Suprapubic skin (tissue), 4 donors: Measurements from ENCODE around the gene POU2AF2. TPM values are rescaled to one million over a fixed set of nuclear protein-coding genes. Genes with fewer than 3 reads are reported as not detected.
"Not testable (repeated sequence)": the region's sequence is repeated elsewhere in the genome, so short reads cannot be mapped to it uniquely, and the experiment has no call there.

Experiments used
- DNase-seq, 2 donors: peaks; one replicate each; pipeline ENCODE4 v3.0.0-alpha.2; 2019; ENCODE audit warnings: low spot score in 2 of 2
- H3K27ac ChIP-seq: fragments of 200-600 bp; sonication (generic); one replicate; pipeline ENCODE4 v1.5.1; 2019
- H3K27me3 ChIP-seq: fragments of 200-600 bp; sonication (generic); one replicate; pipeline ENCODE4 v1.5.1; 2019
- H3K36me3 ChIP-seq: fragments of 200-600 bp; sonication (generic); one replicate; pipeline ENCODE4 v1.5.1; 2019
- H3K4me1 ChIP-seq: fragments of 200-600 bp; sonication (generic); one replicate; pipeline ENCODE4 v1.5.1; 2019
- H3K4me3 ChIP-seq: fragments of 200-600 bp; sonication (generic); one replicate; pipeline ENCODE4 v1.5.1; 2019; ENCODE audit warnings: mild to moderate bottlenecking
- H3K9me3 ChIP-seq: fragments of 200-600 bp; sonication (generic); one replicate; pipeline ENCODE4 v1.5.1; 2019
- EP300 ChIP-seq: sonication (generic); formaldehyde crosslinking; IDR thresholded peaks from one replicate; pipeline ENCODE4 v1.6.1; 2017; ENCODE audit warnings: antibody characterized with exemption
- POLR2A ChIP-seq, 2 donors: fragments of 450-650 bp; IDR thresholded peaks; one replicate each; pipeline ENCODE4 v1.6.1; 2017; ENCODE audit warnings: antibody characterized with exemption in 2 of 2, mild to moderate bottlenecking in 2 of 2, moderate library complexity in 2 of 2
- POLR2AphosphoS5 ChIP-seq, 3 donors: sonication (generic); formaldehyde crosslinking; IDR thresholded peaks; one replicate each; pipeline ENCODE4 v1.6.1; 2017; ENCODE audit warnings: antibody characterized with exemption in 3 of 3
- WGBS: methylation state at CpG from one replicate; pipeline ENCODE4 v1.1.5; 2018; 5-methylcytosine and 5-hydroxymethylcytosine counted together
- total RNA-seq, 4 donors: library from RNA; depleted of rRNA; stranded (reverse); fragments of >200 nt; gene quantifications; one replicate each; pipeline ENCODE4 v1.1.0, GENCODE V29; 2016
- TF ChIP-seq, protein P1 (sequence below), 2 donors: fragments of 200-600 bp in 1 of 2; fragments of 450-650 bp in 1 of 2; sonication (generic) in 1 of 2; IDR thresholded peaks; one replicate each; pipeline ENCODE4 v1.5.1; 2016 to 2019; ENCODE audit warnings: antibody characterized with exemption in 2 of 2, mild to moderate bottlenecking in 1 of 2, moderate library complexity in 1 of 2

POU2AF2 gene
- total RNA-seq, 4 donors from 2014 or later: not detected

DNA sequence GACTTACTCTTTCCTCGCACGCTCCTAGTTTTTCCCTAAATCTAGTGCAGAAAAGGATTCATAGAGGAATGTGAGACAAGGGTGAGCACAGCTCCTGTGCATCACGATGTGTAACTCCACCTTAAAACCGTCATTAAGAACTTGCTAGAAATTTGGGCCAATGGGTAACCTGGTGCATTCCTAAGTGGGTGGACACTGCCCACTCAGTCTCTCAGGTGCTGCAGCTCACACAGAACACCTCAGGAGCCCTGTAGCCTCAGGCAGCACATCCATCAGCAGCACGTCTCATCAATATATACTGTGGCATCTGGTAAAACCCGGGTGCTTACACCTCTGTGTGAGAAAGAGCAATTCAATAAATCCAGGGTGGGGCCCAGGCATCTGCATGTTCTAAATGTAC lies 65.2 kb downstream of the POU2AF2 start:
- TF ChIP-seq POLR2AphosphoS5 (IDR thresholded peaks at IDR 0.05) (no peak), POLR2A (IDR thresholded peaks at IDR 0.05) (no peak), EP300 (no peak)
- Histone ChIP-seq H3K36me3 (no peaks in the 10 kb centered on the region), H3K27me3 (peaks cover 24% of the 10 kb centered on the region), H3K4me3 (no peak overlapping the region), H3K9me3 (no peaks in the 10 kb centered on the region), H3K27ac (no peak overlapping the region), H3K4me1 (no peaks in the 10 kb centered on the region)
- DNase-seq: no peak
- WGBS: 80% methylated on average over 6 of the region's 6 CpGs

DNA sequence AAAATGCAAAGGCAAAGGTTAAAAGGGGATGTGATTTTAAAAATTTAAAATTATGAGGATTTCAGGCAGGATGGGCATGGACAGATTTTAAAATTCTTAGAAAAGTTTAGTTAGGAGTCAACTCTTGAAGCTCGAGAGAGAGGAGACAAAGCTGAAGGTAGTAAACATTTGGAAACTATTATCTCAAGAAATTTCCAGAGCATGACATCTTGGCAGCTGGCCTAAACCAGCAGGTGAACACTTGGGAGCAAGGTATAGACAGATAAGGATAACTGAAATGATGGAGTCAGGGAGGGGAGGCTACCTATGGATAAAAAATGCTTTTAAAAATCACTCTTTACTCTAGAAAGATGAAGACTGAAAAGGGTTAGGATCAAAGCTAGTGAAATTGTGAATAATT lies 66.6 kb downstream of the POU2AF2 start:
- H3K27ac ChIP-seq: no peak overlapping the region
- TF ChIP-seq POLR2A (IDR thresholded peaks at IDR 0.05) (no peak), EP300 (no peak)
- TF ChIP-seq, protein P1, sequence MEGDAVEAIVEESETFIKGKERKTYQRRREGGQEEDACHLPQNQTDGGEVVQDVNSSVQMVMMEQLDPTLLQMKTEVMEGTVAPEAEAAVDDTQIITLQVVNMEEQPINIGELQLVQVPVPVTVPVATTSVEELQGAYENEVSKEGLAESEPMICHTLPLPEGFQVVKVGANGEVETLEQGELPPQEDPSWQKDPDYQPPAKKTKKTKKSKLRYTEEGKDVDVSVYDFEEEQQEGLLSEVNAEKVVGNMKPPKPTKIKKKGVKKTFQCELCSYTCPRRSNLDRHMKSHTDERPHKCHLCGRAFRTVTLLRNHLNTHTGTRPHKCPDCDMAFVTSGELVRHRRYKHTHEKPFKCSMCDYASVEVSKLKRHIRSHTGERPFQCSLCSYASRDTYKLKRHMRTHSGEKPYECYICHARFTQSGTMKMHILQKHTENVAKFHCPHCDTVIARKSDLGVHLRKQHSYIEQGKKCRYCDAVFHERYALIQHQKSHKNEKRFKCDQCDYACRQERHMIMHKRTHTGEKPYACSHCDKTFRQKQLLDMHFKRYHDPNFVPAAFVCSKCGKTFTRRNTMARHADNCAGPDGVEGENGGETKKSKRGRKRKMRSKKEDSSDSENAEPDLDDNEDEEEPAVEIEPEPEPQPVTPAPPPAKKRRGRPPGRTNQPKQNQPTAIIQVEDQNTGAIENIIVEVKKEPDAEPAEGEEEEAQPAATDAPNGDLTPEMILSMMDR (IDR thresholded peaks at IDR 0.05): no peak
- H3K4me3 ChIP-seq: no peak overlapping the region
- peaks cover 24% of the 10 kb centered on the region for H3K27me3 ChIP-seq
- H3K9me3 ChIP-seq: no peaks in the 10 kb centered on the region
- no peaks in the 10 kb centered on the region for H3K4me1 ChIP-seq
- WGBS: 68% methylated on average over 1 of the region's 1 CpG
- no peak for DNase-seq
- no peaks in the 10 kb centered on the region for H3K36me3 ChIP-seq

DNA sequence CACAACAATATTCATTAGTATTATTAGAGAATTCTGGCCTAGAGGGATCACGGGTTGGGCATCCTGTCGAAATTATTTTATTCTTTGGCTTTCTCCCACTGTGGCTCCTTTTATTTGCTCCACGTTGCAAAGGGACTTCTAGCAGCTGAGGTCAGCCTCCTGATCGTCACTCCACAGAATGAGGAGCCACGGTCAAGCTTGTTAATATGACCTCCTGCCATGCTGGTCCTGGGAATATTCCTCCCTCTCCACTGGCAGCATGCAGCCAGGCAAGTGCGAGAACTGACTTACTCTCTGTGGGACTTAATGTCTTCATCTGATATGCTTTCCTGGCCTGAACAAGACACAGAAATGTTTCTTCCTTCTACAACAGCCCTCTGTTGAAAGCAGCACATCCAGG lies 73.8 kb downstream of the POU2AF2 start:
- Histone ChIP-seq H3K9me3 (no peaks in the 10 kb centered on the region), H3K4me3 (no peak overlapping the region), H3K36me3 (no peaks in the 10 kb centered on the region), H3K4me1 (peaks cover under 1% of the 10 kb centered on the region), H3K27me3 (peaks cover 3% of the 10 kb centered on the region), H3K27ac (no peak overlapping the region)
- TF ChIP-seq, protein P1 (IDR thresholded peaks at IDR 0.05): no peak
- TF ChIP-seq EP300: no peak
- TF ChIP-seq POLR2A (IDR thresholded peaks at IDR 0.05): no peak
- no peak for TF ChIP-seq POLR2AphosphoS5 (IDR thresholded peaks at IDR 0.05)
- no peak for DNase-seq
- 85% methylated on average over 6 of the region's 6 CpGs for WGBS

DNA sequence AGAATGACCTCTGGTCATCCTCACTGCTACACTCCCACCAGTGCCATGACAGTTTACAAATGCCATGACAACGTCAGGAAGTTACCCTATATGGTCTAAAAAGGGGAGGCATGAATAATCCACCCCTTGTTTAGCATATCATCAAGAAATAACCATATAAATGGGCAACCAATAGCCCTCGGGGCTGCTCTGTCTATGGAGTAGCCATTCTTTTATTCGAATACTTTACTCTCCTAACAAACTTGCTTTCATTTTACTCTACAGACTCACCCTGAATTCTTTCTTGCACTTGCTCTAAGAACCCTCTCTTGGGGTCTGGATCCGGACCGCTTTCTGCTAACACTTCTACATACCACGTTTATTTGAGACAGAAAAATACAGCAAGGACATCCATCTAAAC lies 74.7 kb downstream of the POU2AF2 start:
- 87% methylated on average over 6 of the region's 6 CpGs for WGBS
- H3K36me3 ChIP-seq, H3K4me1 ChIP-seq, H3K9me3 ChIP-seq, H3K4me3 ChIP-seq, DNase-seq, H3K27me3 ChIP-seq, H3K27ac ChIP-seq: not testable (repeated sequence)

DNA sequence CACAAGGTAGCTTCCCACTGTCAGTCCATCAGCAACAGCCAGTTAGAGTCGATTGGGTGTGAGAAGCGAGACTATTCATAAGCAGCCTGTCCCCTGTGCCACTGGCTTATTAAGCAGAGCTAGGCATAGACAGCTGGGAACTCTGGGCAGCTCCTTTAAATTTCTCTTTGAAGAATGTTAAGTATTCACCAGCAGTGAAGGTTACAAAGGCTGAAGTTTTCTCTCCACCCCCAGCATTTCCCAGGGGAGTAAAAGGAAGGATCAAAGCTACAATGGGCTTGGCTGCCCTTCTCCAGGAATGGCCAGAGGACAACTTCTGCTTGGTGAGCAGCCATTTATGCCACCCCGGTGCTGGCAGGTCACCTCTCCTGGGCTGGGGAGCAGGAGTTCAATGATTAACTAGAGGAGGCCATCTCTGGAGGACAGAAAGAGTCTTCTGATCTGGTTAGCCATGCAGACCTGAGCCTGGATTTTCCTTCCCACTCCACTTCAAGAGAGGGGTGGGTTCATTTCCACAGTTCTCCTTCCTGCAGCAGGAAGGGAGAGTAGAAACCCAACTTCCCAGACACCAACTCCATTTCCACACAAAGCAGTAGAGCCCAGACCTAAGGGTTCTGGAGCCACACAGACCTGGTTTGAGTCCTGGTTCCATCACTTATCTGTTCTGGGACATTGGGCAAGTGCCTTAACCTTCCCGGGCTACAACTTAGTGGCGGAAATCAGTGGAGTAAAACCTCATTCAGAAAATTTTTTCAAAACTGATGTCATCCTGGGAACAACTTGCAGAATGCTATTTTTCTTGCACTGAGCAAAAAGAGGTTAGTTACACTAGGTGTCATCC lies 75.4 kb downstream of the POU2AF2 start:
- TF ChIP-seq EP300 (no peak), POLR2A (IDR thresholded peaks at IDR 0.05) (no peak), POLR2AphosphoS5 (IDR thresholded peaks at IDR 0.05) (no peak)
- TF ChIP-seq, protein P1 (IDR thresholded peaks at IDR 0.05): no peak
- Histone ChIP-seq H3K27me3 (peaks cover 3% of the 10 kb centered on the region), H3K4me1 (peaks cover 7% of the 10 kb centered on the region), H3K27ac (no peak overlapping the region), H3K9me3 (no peaks in the 10 kb centered on the region), H3K36me3 (no peaks in the 10 kb centered on the region), H3K4me3 (no peak overlapping the region)
- 86% methylated on average over 5 of the region's 5 CpGs for WGBS
- DNase-seq: no peak

DNA sequence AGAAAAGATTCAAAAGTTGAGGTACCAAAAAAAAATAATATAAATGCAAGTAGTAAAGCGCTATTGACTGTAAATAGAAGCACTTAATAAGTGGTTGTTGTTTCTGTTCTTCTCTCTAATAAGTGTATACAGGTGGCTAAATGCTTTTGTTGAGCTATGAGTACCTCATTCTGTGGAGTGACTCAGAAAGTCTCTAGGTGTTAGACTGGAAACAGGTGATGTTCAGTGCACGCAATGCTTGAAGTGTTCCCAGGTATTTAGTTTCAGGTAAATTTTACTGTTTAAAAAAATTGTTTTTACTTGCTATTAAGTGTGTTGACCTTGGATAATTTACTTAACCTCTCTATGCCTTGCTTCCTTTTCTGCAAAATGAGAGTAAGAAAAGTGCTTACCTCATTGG lies 77.0 kb downstream of the POU2AF2 start:
- 95% methylated on average over 2 of the region's 2 CpGs for WGBS
- Histone ChIP-seq H3K36me3 (no peaks in the 10 kb centered on the region), H3K27ac (no peak overlapping the region), H3K9me3 (no peaks in the 10 kb centered on the region), H3K4me3 (no peak overlapping the region), H3K4me1 (peaks cover 12% of the 10 kb centered on the region), H3K27me3 (peaks cover 3% of the 10 kb centered on the region)
- DNase-seq: no peak
- no peak for TF ChIP-seq EP300
- no peak for TF ChIP-seq POLR2AphosphoS5 (IDR thresholded peaks at IDR 0.05)
- TF ChIP-seq, protein P1 (IDR thresholded peaks at IDR 0.05): no peak
- TF ChIP-seq POLR2A (IDR thresholded peaks at IDR 0.05): no peak
